Esophagus (tissue), 2 donors: ENCODE measurements around the gene CPSF7. TPM values are rescaled to one million over a fixed set of nuclear protein-coding genes. Genes with fewer than 3 reads are reported as not detected.
"Not testable (repeated sequence)": the region's sequence is repeated elsewhere in the genome, so short reads cannot be mapped to it uniquely, and the experiment has no call there.

ENCODE experiments used
- H3K27ac ChIP-seq, 2 donors: one replicate each; pipeline ENCODE4 v1.5.1; 2013; ENCODE audit warnings: low read depth in 2 of 2, mild to moderate bottlenecking in 2 of 2, inconsistent platforms in 1 of 2, low read length in 1 of 2, moderate library complexity in 1 of 2
- H3K27me3 ChIP-seq, 2 donors: one replicate each; pipeline ENCODE4 v1.6.1; 2013; ENCODE audit warnings: low read length in 2 of 2, control low read depth in 1 of 2, mild to moderate bottlenecking in 1 of 2; ENCODE audit not compliant: insufficient read depth in 2 of 2, control insufficient read depth in 1 of 2
- H3K36me3 ChIP-seq, 2 donors: one replicate each; pipeline ENCODE4 v1.6.1; 2013; ENCODE audit warnings: low read length in 1 of 2; ENCODE audit not compliant: control insufficient read depth in 2 of 2, insufficient read depth in 2 of 2
- H3K4me1 ChIP-seq, 2 donors: one replicate each; pipeline ENCODE4 v1.6.1; 2013; ENCODE audit warnings: low read length in 1 of 2; ENCODE audit not compliant: control insufficient read depth in 2 of 2, insufficient read depth in 2 of 2
- H3K4me3 ChIP-seq, 2 donors: one replicate each; pipeline ENCODE4 v1.5.1; 2013; ENCODE audit warnings: low read length in 2 of 2, mild to moderate bottlenecking in 2 of 2, low read depth in 1 of 2, moderate library complexity in 1 of 2
- H3K9me3 ChIP-seq, 2 donors: one replicate each; pipeline ENCODE4 v1.6.1; 2013; ENCODE audit warnings: mild to moderate bottlenecking in 2 of 2, low read depth in 1 of 2, low read length in 1 of 2, moderate library complexity in 1 of 2; ENCODE audit not compliant: control insufficient read depth in 2 of 2, insufficient read depth in 1 of 2
- WGBS, 2 donors: extraction: QIAGEN DNeasy Blood & Tissue Kit; methylation state at CpG; one replicate each; pipeline ENCODE4 v1.1.7; 2013; 5-methylcytosine and 5-hydroxymethylcytosine counted together
- polyA plus RNA-seq, 2 donors: library from polyadenylated mRNA; stranded (reverse); fragments of 200-250 nt; gene quantifications; one replicate each; pipeline ENCODE4 v1.2.3, GENCODE V29; 2013
- donor health status: healthy with polysubstance abuse.
- donor health status: Bipolar disorder and iron deficiency.

Gene CPSF7
- polyA plus RNA-seq, 2 donors: 32.7 to 43.1 TPM

DNA sequence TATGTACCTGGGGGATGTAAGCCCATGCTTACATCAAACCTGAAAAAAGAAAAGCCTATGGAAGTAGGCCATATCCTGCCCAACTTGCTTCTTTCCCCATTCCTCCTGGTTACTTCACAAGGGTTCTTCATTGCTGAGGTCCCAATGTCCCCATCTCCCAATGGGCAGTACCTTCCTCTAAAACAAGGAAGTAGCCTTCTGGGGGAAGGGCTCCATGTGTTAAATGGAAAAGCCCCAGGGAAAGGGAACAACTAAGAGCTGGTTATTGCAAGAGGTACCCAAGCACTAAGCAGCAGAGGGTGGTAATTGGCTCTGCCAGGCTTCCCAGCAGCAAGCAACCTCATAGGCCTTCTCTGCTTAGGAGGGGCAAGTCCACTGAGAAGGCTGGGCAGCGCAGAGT is 26.1 kb downstream of the CPSF7 start:
- H3K27ac ChIP-seq: no peak overlapping the region
- WGBS, 2 donors: 98 to 100% methylated on average over 1 of the region's 1 CpG
- no peaks in the 10 kb centered on the region for H3K9me3 ChIP-seq
- no peaks in the 10 kb centered on the region for H3K4me1 ChIP-seq
- peaks cover 28 to 33% of the 10 kb centered on the region in 2 donors for H3K36me3 ChIP-seq
- no peak overlapping the region for H3K4me3 ChIP-seq
- no peaks in the 10 kb centered on the region for H3K27me3 ChIP-seq

DNA sequence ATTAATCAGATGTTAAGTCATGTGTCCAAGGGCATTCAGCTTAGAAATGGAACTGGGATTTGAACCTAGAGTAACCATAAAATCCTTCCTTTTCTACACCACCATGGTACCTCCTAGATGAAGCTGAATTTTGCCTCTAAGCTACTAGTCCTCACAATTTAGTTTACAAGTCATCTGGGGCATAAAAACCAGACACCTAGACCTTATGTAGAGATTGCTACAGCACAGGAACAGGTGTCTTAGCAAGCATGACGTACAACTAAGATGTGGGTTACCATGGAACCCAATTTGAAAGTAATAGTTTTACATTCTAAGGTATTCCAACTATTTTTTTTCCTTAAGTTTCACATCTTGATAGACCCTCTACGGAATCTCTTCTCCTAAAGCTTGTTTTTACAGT is 28.2 kb downstream of the CPSF7 start:
- Histone ChIP-seq H3K4me1 (no peaks in the 10 kb centered on the region), H3K27ac (no peak overlapping the region), H3K9me3 (no peaks in the 10 kb centered on the region), H3K27me3 (no peaks in the 10 kb centered on the region), H3K4me3 (no peak overlapping the region), H3K36me3 (peaks cover 24 to 31% of the 10 kb centered on the region in 2 donors)
- 90 to 92% methylated on average over 2 of the region's 2 CpGs for WGBS, 2 donors

DNA sequence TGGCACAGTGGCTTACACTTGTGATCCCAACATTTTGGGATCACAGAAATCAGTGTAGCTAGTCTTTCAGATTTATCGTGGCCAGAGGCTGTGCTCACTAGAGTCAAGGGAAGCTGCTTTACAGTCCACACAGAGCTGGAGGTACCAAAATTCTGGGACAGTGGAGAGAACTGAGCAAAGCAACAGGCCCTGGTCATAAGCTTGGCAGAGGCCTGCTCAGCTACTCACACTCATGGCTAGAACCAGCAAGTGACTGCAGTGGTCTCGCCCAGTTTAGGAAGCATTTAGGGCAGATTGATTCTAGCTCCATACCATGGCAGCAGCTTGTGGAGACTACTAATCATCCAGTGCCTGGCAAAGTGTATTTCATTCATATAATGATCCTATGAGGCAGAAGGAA is 28.6 kb downstream of the CPSF7 start:
- no peaks in the 10 kb centered on the region for H3K4me1 ChIP-seq
- H3K36me3 ChIP-seq: peaks cover 24 to 33% of the 10 kb centered on the region in 2 donors
- no peaks in the 10 kb centered on the region for H3K9me3 ChIP-seq
- peak overlapping the region in 1 of 2 donors; percentile 30 for H3K27ac ChIP-seq
- 90 to 93% methylated on average over 2 of the region's 2 CpGs for WGBS, 2 donors
- H3K27me3 ChIP-seq: no peaks in the 10 kb centered on the region
- H3K4me3 ChIP-seq: no peak overlapping the region

DNA sequence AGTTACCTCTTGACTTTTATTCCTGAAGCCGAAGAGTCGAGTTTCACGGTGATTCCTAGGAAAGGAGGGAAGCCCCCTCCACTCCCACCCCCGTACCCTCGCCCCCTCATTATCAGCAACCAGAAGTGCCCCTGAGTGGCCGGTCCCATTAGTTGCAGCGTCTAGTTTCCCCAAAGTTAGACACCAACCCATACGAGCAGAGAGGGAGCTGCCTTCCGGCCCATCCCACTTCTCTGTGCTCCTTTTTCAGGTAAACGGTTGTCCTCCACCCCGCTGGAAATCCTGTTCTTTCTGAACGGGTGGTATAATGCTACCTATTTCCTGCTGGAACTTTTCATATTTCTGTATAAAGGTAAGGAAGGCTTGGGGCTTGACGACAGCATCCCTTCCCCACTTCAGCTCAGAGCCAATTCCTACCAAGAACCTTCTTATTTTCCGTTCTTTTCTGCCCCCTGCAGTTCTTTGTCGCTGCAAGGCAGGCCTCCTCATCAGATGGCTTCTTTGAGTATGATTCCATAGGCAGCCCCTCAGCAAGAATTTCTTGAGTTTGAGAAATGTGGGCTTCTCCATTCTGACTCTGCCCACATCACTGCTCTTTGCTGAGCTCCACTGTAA is 36.7 kb downstream of the CPSF7 start:
- H3K4me1 ChIP-seq: no peaks in the 10 kb centered on the region
- no peaks in the 10 kb centered on the region for H3K27me3 ChIP-seq
- H3K9me3 ChIP-seq: no peaks in the 10 kb centered on the region
- peak overlapping the region; percentile 80 to 82 for H3K4me3 ChIP-seq
- WGBS, 2 donors: 5% methylated on average over 15 of the region's 15 CpGs
- H3K27ac ChIP-seq: peak overlapping the region; percentile 81 to 90
- peaks cover 5 to 7% of the 10 kb centered on the region in 2 donors for H3K36me3 ChIP-seq

DNA sequence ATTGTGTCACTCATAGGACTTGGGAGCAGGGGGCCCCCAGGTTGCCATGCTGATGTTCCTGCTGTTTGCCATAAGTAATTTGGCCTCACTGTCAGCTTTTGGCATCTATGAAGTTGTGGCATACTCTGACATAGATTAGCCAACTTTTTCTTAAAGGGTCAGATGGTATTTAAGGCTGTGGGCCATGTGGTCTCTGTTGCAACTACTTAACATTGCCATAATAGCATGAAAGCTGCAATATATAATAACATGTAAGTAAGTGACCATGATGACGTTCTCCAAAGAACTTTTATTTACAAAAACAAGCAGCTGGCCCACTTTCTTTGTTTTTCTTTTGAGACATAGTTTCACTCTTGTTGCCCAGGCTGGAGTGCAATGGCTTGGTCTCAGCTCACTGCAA is 39.6 kb downstream of the CPSF7 start:
- Histone ChIP-seq H3K36me3 (no peaks in the 10 kb centered on the region), H3K4me1 (no peaks in the 10 kb centered on the region), H3K27me3 (no peaks in the 10 kb centered on the region), H3K9me3 (no peaks in the 10 kb centered on the region), H3K4me3 (no peak overlapping the region), H3K27ac (no peak overlapping the region)
- 71 to 81% methylated on average over 1 of the region's 1 CpG for WGBS, 2 donors

DNA sequence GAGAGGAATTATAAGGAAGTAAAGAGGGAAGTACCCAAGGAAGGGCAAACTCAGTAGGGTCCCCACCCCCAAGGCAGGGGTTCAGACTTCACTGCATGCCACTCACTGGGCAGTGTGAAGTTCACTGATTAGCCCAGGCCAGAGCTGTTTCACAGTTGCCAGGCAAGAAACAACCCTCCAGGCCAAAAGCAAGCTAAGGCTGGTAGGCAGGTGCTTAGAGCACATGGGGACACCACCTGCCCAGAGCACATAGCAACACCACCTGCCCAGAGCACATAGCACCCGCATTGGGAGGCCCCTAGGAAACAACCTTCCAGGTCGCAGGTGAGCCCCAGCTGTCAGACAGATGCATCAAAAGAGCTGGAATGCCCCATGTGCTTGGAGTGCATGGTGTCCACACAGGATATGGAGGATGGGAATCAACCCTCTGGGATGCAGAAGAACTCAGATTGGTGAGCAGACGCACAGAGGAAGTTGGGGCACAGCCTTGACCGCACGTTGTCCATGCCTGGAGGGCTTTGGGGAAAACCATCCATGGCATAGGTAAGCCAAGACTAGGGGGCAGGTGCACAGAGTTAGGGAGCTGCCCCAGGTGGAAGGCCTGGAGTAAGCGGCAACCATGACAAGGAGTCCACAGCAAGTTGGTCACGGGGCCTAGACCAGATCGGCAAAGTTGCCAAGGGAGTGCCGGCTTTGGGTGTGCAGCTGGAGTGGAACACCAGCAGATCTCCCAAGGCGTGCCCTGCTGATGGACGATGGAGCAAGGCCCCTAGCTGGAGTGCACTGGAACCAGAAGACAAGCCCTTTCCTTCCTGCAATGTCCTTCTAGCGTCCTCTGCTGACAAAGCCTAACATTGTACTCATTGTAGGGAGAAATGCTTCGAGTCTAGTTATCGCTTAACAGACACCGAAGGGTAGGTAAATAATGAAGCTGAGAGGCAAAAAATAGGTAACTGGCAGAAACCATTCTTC is 45.2 kb downstream of the CPSF7 start:
- no peaks in the 10 kb centered on the region for H3K36me3 ChIP-seq
- H3K4me3 ChIP-seq: no peak overlapping the region
- H3K4me1 ChIP-seq: peaks cover 0 to 8% of the 10 kb centered on the region in 2 donors
- no peak overlapping the region for H3K27ac ChIP-seq
- no peaks in the 10 kb centered on the region for H3K9me3 ChIP-seq
- 74 to 79% methylated on average over 15 of the region's 15 CpGs for WGBS, 2 donors
- H3K27me3 ChIP-seq: no peaks in the 10 kb centered on the region

DNA sequence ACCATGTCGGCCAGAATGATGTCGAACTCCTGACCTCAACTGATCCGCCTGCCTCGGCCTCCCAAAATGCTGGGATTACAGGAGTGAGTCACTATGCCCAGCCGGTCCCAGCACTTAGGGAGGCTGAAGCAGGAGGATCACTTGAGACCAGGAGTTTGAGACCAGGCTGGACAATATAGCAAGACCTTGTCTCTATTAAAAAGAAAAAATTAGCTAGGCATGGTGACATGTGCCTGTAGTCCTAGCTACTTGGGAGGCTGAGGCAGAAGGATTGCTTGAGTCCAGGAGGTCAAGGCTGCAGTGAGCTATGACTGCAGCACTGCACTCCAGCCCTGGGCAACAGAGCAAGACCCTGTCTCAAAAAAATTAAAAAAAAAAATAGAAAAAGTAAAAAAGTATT is 45.9 kb downstream of the CPSF7 start:
- H3K27me3 ChIP-seq, H3K4me3 ChIP-seq, H3K4me1 ChIP-seq, H3K9me3 ChIP-seq, H3K27ac ChIP-seq, H3K36me3 ChIP-seq: not testable (repeated sequence)
- 86 to 90% methylated on average over 5 of the region's 5 CpGs for WGBS, 2 donors

DNA sequence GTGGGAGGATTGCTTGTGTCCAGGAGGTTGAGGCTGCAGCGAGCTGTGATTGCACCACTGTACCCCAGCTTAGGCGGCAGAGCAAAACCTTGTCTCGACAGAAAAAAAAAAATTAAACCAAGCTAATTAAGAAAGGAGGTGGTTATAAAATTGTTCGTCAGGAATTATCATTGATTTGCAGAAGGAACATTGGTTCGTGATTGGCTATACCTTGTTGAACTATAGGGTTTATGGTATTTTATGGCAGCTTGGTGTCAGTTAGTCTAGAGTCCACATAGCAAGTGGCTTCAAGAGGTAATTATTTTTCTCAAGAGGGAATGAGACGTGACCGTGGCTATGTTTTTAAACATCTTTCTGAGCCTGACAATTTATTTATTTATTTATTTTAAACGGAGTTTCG is 48.9 kb downstream of the CPSF7 start:
- Histone ChIP-seq H3K27ac (no peak overlapping the region), H3K36me3 (no peaks in the 10 kb centered on the region), H3K4me3 (no peak overlapping the region), H3K27me3 (no peaks in the 10 kb centered on the region), H3K9me3 (no peaks in the 10 kb centered on the region), H3K4me1 (peaks cover 0 to 8% of the 10 kb centered on the region in 2 donors)
- 83 to 93% methylated on average over 9 of the region's 9 CpGs for WGBS, 2 donors

DNA sequence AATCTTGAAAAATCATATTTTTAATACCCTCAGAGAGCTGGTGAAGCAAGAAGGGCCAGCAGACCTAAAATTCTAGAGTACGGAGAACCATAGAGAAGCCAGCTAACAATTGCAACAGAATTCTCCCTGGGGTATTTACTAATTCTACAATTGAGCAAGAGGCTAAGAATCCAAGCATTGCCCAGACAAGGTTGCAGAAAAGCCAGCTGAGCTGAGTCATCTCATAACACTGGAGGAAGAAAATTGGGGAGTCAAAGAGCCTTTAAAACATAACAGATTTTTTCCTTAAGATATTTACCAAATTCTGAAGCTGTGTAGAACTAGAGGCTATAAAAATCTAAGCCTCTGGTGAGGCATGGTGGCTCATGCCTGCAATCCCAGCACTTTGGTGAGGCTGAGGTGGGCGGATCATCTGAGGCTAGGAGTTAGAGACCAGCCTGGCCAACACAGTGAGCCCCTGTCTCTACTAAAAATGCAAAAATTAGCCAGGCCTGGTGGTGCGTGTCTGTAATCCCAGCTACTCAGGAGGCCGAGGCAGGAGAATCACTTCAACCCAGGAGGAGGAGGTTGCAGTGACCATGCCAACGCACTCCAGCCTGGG is 51.0 kb downstream of the CPSF7 start:
- no peak overlapping the region for H3K4me3 ChIP-seq
- WGBS, 2 donors: 49 to 66% methylated on average over 5 of the region's 5 CpGs
- no peaks in the 10 kb centered on the region for H3K4me1 ChIP-seq
- no peaks in the 10 kb centered on the region for H3K36me3 ChIP-seq
- H3K27me3 ChIP-seq: no peaks in the 10 kb centered on the region
- H3K9me3 ChIP-seq: no peaks in the 10 kb centered on the region
- peak overlapping the region; percentile 61 to 65 for H3K27ac ChIP-seq
